ENCODE results near the gene ILK.
A peak's percentile ranks its signal among the peaks of the same experiment; 100 is the strongest.

Gene ILK

DNA sequence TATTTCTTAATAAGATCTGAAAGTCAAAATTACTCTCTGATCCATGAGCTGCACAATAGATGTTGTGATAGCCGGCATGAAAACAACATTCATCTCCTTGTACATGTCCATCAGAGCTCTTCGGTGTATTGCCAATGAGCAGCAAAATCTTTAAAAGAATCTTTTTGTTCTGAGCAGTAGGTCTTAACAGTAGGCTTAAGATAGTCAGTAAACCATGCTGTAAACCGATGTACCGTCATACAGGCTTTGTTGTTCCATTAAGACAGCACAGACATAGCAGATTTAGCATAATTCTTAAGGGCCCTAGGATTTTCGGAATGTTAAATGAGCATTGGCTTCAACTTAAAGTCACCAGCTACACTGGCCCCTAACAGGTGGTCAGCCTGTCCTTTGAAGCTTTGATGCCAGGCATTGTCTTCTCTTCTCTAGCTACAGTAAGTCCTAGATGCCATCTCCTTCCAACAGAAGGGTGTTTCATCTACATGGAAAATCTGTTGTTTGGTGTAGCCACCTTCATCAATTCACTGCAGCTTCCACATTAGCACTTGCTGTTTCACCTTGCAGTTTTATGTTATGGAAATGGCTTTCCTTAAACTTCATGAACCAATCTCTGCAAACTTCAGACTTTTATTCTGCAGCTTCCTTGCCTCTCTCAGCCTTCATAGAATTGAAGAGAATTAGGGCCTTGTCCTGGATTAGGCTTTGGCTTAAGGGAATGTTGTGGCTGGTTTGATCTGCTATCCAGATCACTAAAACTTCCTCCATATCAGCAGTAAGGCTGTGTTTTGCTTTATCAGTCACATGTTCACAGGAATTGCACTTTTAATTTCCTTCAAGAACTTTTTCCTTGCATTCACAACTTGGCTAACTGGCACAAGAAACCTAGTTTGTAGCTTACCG, 28.5 kb upstream of the ILK start:
- DNase-seq (ENCODE audit: low spot score) = no peak

DNA sequence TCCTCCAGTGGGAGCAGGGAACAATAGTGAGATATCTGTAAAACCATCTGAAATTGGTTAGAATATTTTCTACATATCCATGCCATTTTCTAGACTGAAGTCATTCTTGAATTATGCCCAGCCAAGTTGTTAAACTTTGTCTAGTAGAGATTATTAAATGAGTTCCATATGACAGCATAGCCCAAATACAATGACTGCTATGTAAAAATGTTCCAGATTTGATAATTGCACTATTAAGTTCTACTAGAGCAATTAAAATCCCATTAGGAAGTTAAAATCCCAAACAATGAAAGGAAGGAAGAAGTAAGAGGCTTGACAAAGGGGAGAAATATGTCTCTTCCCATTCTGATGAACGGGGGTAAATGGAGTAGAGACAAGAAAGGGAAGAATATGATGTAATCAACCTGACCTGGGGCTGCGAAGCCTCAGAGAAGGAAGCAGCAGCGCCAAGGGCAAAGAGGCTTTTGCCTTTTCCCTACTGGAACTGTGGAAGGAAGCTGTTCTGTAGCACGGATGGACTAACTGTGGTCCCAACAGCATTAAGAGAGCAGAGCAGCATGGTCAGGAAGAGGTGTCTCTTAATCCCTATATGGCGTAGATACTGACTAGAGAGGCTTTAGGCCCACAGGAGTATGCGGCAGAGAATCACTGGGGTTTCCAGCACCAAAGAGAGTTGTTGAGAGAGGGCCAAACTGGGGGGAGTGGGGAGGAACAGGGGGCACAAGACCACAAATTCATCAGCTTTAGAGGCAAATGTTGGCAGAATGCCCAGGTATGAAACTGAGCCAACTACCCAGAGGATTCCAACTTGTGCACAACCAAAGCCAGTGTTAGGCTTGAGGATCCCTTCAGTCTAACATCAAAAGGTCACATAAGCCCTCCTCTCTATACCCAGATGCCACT, 26.9 kb upstream of the ILK start:
- no peak for DNase-seq (ENCODE audit: low spot score)

DNA sequence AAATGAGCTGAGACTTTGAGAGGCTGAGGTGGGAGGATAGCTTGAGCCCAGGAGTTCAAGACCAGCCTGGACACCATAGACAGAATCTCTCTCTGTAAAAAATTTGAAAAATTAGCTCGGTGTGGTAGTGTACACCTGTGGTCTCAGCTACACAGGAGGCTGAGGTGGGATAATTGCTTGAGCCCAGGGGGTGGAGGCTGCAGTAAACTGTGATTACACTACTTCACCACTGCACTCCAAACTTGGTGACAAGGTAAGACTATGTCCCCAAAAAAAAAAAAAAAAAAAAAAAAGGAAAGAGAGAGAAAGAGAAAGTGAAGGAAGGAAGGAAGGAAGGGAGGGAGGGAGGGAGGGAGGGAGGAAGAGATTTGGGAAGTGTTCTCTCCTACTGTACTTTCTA, 25.4 kb upstream of the ILK start:
- no peak for DNase-seq (ENCODE audit: low spot score)

DNA sequence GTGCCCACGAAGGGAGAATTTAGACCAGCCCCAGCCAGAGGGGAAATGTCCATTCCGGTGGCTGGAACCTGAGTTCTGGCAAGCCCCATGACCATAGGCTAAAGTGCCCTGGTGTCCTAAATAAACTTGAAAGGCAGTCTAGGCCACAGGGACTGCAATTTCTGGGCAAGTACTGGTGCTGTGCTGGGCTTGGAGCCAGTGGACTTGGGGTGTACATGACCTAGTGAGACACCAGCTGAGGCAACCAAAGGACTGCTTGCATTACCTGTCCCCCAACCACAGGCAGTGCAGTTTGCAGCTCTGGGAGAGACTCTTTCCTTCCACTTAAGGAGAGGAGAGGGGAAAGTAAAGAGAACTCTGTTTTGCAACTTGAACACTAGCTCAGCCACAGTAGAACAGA, 23.9 kb upstream of the ILK start:
- no peak for DNase-seq (ENCODE audit: low spot score)

DNA sequence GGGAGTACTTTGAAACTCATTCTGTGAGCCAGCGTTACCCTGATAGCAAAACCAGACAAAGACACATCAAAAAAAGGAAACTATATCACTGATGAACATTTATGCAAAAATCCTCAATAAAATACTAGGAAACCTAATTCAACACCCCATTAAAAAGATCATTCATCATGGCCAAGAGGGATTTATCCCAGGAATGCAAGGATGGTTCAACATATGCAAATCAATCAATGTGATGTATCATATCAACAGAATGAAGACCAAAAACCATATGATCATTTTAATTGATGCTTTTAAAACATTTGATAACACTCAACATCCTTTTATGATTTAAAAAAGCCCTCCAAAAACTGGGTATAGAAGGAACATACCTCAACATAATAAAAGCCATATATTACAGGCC, 20.0 kb upstream of the ILK start:
- no peak for DNase-seq (ENCODE audit: low spot score)

DNA sequence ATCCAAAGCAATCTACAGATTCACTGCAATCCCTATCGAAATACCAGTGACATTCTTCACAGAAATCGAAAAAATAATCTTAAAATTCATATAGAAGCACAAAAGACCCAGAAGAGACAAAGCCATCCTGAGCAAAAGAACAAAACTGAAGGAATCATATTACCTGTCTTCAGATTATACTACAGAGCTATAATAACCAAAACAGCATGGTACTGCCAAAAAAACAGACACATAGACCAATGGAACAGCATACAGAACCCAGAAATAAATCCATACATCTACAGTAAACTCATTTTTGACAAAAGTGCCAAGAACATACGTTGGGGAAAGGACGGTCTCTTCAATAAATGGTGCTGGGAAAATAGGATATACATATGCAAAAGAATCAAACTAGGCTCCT, 19.0 kb upstream of the ILK start:
- DNase-seq (ENCODE audit: low spot score) = no peak

DNA sequence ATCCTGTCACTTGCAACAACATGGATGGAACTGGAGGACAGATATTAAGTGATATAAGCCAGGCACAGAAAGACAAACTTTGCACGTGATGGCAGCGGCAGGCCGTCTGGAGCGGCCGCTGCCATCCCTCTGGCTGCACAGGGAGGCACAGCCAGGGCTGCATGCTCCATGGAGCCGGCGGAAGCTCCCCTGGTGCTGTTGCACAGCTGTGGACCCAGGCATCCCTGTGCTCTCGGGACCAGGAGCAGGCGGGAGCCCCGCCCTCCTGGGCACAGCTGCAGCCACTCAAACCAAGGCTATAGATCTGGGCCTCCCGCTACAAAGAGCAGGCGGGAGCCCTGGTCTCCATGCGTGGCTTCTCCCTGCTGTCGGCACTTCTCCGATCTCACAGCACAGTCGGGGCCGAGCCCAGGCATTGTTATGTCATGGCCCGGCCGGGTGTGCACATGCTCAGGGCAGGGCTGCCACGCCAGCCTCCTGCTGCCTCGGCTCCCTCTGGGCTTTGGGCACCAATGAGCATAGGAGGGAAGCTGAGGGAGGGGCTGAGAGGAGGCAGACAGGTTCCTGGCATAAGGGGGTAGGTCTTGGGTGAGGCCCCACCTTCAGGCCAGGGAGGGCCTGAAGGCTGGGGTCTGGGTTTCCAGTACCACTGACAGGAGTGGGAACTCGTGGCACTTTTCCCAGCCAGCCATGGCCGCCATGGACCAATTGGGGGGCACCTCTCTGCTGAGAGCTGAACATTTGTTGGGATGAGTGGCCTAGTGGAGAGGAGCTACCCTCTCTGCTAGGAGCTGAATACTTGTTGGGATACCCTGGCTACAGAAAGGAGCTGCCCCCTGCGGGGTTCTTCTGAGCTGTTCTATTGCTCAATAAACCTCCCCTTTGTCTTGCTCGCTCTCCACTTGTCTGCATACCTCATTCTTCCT, 16.9 kb upstream of the ILK start:
- no peak for DNase-seq (ENCODE audit: low spot score)

DNA sequence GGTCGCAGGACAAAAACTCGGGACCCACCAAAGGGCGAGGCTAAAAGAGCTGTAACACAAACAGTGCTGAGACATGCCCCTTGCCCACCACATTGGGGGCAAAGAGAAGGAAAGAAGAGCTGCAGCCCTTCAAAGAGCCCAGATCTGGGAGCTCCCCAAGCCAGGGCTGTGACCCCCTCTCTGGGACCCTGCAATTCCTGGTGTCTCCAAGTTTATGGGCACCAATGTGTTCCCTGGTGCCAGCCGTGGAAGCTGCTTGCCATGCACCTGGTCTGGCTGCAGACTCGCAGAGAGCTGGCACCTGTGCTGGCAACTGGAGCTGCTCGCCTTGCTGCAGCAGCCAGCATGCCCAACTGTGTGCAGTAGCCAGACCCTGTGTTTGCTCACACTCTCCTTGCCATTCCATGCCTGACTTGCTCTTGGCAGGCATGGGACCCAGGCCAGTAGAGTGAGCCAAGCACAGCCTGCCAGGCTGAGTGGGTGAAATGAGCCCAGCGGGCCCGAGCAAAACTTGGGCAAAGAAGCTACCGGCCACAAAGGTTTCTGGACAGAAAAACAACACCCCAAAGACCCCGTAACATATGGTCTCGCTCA, 16.1 kb upstream of the ILK start:
- DNase-seq (ENCODE audit: low spot score) = no peak

DNA sequence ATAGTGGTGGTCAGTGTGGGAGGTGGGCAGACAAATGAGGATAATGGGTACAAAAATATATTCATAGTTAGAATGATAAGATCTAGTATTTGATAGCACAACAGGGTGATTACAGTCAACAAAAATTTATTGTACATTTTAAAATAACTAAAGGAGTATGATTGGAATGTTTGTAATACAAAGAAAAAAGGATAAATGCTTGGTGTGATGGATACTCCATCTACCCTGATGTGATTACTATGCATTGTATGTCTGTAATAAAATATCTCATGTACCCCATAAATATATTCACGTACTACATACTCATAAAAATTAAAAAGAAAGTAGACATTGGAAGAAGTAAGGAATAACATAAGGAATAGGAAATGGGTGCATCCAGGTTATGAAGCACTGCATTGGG, 15.6 kb upstream of the ILK start:
- DNase-seq (ENCODE audit: low spot score) = no peak

DNA sequence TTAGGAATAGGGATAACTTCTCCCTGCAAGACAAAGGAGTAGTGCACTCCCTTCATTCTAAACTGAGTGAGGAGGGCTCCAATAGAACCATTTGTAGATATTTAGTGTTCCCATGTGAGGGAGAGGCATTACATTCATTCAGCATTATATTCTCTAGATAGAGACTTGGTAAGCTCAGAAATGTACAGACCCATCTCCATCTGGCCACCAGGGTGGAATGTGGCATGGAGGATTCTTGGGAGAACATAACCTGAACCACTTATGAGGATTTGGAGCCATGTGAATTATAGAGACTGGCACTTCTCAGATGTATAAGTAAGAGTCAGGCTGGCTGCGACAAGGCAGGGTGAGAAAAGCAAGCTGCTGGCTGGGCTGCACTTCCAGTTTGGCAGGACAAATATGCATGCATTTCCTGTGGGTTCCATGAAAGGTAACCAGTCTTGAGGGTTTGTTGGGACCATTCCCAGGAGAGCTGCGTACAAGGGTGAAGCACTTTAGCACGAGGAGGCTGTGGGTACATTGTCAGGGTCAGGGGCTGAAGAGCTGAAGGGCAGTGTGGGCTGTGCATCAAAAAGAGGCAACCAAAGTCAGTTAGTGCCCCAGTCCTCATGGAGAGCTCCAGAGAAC, 9.3 kb upstream of the ILK start:
- no peak for DNase-seq (ENCODE audit: low spot score)

DNA sequence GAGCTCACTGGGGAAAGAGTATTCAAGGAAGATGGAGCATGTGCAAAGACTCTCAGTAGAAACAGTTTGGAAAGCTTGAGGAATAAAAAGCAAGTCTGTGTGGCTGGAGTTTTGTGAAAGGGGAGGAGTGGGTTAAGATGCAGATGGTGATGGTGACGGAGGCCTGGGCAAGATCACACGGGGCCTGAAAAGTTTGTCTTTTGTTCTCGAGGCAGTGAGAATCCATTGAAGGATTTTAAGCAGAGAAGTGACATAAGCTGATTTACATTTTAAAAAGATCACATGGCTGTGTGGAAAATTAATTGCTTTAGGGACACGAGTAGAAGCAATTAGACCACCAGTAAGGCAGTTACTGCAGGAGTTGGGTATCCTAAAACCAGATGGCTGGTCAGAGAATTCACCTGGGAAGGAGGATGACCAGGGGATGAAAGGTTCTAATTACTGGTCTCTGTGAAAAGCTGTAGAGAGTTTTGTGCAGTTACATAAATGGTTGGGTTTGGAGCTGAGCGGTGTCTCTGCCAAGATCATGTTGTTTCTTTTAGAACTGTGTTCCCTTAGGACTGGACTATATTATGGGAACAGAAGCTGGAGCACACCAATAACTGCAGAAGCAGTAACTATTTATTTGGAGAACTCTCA, 7.2 kb upstream of the ILK start:
- no peak for DNase-seq (ENCODE audit: low spot score)

DNA sequence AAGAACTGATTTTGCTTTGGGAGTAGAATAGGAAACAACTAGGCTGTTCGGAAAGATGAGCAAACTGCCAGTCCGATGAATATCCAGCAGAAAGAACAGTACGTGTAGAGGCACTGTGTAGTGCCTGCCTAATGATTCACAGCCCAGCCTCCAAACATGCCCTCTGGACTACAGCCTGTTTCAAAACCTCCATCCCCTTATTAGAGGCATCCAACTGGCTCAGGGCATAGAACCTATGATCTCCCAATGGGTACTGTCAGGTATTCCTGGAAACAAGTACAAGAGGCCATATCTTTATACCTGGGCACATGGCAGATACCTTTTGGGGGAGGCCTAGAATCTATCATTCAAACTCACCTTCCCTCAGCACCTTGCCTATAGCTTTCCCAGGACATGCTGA, 5.0 kb upstream of the ILK start:
- DNase-seq (ENCODE audit: low spot score) = no peak

DNA sequence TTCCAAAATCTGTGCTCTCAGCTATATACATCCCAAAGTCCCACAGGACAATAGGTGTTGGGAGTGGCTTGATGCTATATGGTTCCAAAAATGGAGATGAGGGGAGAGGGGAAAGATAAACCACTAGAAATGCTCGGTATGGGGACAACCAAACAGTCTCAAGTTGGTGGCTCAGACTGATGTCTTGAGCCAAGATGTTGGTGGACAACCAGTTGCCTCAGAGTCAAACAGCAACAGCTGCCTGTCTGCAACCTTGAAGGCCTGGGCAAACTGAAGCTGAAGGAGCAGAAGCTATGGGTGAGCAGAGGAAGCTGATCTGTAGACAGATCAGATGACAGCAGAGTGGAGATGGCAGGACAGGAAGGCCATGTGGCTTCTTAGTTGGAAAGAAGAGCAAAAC, 4.1 kb upstream of the ILK start:
- DNase-seq (ENCODE audit: low spot score) = no peak

DNA sequence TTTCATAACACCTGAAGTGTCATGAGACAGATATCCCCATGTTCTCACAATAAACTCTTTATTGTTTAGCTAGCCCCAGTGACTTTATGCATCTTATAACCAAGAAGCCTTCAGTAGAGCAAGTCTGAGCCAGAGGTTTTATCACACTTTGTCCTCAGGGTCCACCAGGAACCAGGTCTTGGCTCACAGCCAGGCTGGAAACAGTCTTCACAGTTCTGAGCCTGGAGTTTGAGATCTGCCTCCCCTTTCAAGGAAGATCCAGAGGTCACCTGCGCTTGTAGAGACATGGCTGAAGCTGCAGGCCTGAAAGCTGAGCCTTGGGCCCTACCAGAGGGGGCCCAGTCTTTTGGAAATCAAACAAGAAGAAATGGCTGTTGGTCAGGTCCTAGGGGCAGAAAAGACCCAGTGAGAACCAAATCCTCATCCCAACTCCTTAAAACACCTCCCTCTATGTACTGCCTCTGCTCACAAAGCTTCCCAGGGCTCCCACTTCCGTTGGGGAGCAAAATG, 3.6 kb upstream of the ILK start:
- DNase-seq (ENCODE audit: low spot score) = no peak

DNA sequence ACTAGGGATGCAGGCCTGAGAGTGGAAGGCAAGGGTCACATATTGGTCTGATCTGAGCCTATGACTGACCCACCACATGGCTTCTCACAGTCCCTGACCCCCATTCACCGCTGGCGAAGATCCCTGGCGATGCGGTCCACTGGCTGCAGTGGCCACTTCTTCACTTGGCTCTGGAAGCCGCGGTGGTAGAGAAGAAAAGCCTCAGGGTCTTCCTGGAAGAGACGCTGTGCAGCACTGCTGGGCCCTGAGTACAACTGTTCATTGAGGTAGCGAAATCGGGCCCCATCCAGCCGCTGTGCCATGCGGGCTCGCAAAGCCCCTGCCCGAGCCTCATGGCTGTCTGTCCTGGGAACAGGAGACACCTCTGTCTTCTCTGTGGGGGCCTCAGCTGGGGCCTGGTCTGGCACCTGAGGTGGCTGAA, 2.5 kb upstream of the ILK start:
- no peak for DNase-seq (ENCODE audit: low spot score)

DNA sequence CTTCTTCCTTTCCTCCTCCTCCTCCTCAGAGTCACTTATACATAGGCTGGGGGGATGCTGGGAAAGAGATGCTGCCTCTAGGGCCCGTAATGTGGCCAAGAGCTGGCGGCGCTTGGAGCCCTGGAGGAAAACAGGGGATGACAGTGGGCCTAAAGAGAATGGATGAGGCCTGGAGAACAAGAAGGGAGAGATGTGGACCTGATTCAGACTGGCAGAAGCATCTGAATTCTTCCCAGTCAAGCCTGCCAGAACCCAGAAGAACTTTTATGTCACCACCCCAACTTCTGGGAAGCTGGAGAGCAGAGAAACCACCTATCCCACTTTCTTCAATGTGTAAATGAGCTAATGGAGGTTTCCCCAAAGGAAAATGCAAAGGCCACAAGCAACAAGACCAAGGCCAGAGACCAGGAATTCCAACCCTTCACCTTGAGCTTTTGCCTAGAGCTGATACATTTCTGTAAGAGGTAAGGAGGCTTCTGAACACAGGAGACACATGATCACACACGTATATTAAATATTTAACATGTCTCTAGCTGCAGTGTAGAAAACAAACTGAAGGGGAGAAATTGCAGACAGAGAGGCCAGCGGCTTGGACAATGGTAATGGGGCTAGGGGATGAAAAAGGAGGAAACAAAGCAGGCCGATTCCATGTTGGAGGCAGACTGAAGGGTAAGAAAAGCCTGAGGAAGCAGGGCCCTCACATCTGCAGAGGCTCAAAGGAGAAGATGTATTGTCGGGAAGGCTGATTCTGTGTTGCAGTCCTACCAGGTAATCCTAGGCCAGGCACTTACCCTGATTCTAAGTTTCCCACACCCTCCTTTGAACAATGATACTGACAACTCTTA, 1.3 kb upstream of the ILK start:
- DNase-seq (ENCODE audit: low spot score) = no peak

DNA sequence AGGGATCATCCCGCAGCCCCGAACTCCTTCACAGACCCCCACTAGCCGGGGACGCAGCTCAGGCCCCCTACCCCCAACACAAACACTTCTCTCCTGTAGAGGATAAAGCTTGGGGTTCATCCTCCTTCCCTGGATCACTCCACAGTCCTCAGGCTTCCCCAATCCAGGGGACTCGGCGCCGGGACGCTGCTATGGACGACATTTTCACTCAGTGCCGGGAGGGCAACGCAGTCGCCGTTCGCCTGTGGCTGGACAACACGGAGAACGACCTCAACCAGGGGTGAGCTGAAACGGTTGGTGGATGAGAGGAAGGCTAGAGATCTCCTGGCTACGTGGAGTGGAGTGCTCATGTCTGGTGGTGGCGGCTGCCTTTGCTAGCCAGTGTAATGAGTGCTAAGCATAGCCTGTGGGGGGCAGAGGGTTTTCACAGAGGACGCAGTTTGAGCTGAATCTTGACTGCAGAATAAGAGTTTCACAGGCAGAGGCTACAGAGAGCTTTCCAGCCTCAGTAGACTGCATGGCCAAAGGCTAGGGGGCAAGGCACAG, 580 bp downstream of the ILK start:
- peak; percentile 67 for DNase-seq (ENCODE audit: low spot score)

DNA sequence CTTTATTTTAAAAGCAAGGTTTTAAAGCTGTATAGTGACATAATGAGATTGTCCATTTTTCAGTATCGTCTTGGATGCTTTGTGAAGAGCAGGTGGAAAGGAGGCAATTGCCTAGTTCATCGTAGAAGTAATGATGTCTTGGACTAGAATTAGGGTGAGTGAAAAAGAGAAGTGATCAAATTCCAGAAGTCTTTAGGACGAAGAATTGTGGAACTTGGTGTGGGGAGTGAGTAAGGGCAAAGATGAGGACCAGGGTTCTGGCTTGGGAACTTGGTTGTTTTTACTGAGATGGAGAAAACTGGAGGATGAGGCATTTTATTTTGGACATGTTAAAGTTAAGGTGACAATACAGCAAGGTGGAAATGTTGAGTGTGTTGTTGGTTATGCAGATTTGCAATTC, 1.2 kb downstream of the ILK start:
- no peak for DNase-seq (ENCODE audit: low spot score)

DNA sequence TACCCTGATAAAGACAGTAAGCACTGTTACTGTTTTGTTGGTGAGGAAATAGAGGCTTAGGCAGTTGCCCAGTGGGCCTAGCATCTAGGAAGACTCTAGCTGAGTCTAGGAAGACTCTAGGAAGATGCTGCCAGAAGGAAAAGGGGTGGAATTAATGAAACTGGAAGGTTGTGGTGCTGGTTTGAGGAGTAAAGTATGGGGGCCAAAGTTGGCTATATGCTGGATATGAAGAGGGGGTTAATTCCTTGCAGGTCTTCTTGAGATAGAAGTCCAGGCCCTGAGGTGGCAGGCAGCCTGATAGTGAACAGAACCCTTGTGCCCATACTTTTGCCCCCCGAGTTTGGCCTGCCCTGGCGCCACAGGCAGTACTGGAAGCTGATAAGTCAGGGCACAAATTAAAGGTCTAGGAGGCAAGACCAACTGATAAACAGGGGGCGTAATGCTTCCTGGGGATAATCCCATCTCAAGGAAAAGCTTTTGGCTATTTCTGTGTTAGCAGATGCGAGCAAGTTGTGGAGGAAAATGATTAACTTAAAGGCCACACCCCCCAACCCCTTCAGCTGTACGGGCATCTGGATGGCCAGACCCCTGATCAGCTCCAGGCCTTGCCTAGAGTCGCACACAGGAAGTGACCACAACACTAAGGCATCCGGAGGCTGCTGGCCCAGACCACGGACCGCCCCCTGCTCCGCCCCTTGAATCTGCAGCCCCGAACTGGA, 3.1 kb downstream of the ILK start:
- DNase-seq (ENCODE audit: low spot score) = peak; percentile 42

All from CD4-positive, alpha-beta T cell treated with Interleukin-6 at 100 ng/mL for 8 hours (primary cell).